Prostate gland (tissue), 2 donors: ENCODE measurements around the gene C10orf62. TPM values are rescaled to one million over a fixed set of nuclear protein-coding genes. Genes with fewer than 3 reads are reported as not detected.
A peak's percentile ranks its signal among the peaks of the same experiment; 100 is the strongest.

Experiments
- DNase-seq: peaks from one replicate; pipeline ENCODE4 v3.0.0-alpha.2; 2019; ENCODE audit warnings: low spot score
- H3K27ac ChIP-seq, 2 donors: fragments of 200-600 bp; sonication (generic); 2 replicates each; pipeline ENCODE4 v1.5.1; 2017 to 2019
- H3K27me3 ChIP-seq: fragments of 200-600 bp; sonication (generic); replicated peaks from 2 replicates; pipeline ENCODE4 v1.5.1; 2019; ENCODE audit not compliant: insufficient read depth
- H3K36me3 ChIP-seq, 2 donors: fragments of 200-600 bp; sonication (generic); 1 replicate in 1 of 2; 2 replicates in 1 of 2; pipeline versions ENCODE4 v1.5.1 to v1.8.1; 2017 to 2019
- H3K4me1 ChIP-seq: fragments of 200-600 bp; sonication (generic); replicated peaks from 2 replicates; pipeline ENCODE4 v1.5.1; 2019
- H3K4me3 ChIP-seq, 2 donors: fragments of 200-600 bp; sonication (generic); 2 replicates each; pipeline ENCODE4 v1.5.1; 2017 to 2019
- H3K9me3 ChIP-seq: fragments of 200-600 bp; sonication (generic); 2 replicates; pipeline ENCODE4 v1.5.1; 2017
- POLR2A ChIP-seq: fragments of 450-650 bp; IDR thresholded peaks from one replicate; pipeline ENCODE4 v1.6.1; 2016; ENCODE audit warnings: antibody characterized with exemption, mild to moderate bottlenecking
- POLR2AphosphoS5 ChIP-seq: sonication (generic); formaldehyde crosslinking; IDR thresholded peaks from one replicate; pipeline ENCODE4 v1.6.1; 2017; ENCODE audit warnings: antibody characterized with exemption
- WGBS: methylation state at CpG from one replicate; pipeline ENCODE4 v1.1.5; 2018; 5-methylcytosine and 5-hydroxymethylcytosine counted together
- intact Hi-C: fragments of 100-400 bp; cut with DNase I; formaldehyde crosslinking; loops from one replicate; pipeline ENCODE4 v1.14.2; 2022
- total RNA-seq, 2 donors: library from RNA; depleted of rRNA; stranded (reverse); fragments of >200 nt; gene quantifications; one replicate each; pipeline ENCODE4 v1.1.0, GENCODE V29; 2016
- TF ChIP-seq, protein P1 (sequence below), 4 experiments: fragments of 200-600 bp in 2 of 4; fragments of 450-650 bp in 2 of 4; sonication (generic) in 2 of 4; IDR thresholded peaks; 1 replicate in 3 of 4; 2 replicates in 1 of 4; pipeline ENCODE4 v1.5.1; 2016 to 2019; ENCODE audit warnings: antibody characterized with exemption in 4 of 4, mild to moderate bottlenecking in 2 of 4, moderate library complexity in 2 of 4

C10orf62 gene
- total RNA-seq, 2 donors from 2014 or later, result 14.0 TPM; not detected in 1

DNA sequence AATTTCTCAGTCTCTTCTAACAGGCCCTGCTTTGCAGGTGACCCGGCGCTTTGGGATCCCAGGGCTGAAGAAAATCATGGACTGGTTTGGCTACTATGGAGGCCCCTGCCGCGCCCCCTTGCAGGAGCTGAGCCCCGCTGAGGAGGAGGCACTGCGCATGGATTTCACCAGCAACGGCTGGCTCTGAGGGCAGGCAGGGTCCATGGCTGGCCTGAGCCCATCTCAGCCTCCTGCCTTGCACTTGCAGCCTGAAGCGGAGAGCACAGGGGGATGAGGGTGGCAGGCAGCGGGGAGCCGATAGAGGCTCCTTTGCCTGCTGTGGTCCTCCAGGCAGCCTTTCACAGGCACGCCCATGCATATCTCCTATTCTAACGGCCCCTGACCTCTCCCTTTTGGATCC is 22.0 kb downstream of the C10orf62 start:
- H3K4me1 ChIP-seq, result no peaks in the 10 kb centered on the region
- no peak overlapping the region for H3K27ac ChIP-seq
- no peak for TF ChIP-seq POLR2A
- no peak for TF ChIP-seq POLR2AphosphoS5
- TF ChIP-seq, protein P1, sequence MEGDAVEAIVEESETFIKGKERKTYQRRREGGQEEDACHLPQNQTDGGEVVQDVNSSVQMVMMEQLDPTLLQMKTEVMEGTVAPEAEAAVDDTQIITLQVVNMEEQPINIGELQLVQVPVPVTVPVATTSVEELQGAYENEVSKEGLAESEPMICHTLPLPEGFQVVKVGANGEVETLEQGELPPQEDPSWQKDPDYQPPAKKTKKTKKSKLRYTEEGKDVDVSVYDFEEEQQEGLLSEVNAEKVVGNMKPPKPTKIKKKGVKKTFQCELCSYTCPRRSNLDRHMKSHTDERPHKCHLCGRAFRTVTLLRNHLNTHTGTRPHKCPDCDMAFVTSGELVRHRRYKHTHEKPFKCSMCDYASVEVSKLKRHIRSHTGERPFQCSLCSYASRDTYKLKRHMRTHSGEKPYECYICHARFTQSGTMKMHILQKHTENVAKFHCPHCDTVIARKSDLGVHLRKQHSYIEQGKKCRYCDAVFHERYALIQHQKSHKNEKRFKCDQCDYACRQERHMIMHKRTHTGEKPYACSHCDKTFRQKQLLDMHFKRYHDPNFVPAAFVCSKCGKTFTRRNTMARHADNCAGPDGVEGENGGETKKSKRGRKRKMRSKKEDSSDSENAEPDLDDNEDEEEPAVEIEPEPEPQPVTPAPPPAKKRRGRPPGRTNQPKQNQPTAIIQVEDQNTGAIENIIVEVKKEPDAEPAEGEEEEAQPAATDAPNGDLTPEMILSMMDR (IDR thresholded peaks at IDR 0.05), result no peak
- 87% methylated on average over 12 of the region's 12 CpGs for WGBS
- DNase-seq, result no peak
- no peaks in the 10 kb centered on the region for H3K27me3 ChIP-seq
- H3K9me3 ChIP-seq, result no peaks in the 10 kb centered on the region
- H3K36me3 ChIP-seq, result no peaks in the 10 kb centered on the region
- intact Hi-C loops, result loop anchor here (5.0 kb wide), 1 partner anchor 149 kb away; no protein-coding TSS in a partner anchor
- no peak overlapping the region for H3K4me3 ChIP-seq

DNA sequence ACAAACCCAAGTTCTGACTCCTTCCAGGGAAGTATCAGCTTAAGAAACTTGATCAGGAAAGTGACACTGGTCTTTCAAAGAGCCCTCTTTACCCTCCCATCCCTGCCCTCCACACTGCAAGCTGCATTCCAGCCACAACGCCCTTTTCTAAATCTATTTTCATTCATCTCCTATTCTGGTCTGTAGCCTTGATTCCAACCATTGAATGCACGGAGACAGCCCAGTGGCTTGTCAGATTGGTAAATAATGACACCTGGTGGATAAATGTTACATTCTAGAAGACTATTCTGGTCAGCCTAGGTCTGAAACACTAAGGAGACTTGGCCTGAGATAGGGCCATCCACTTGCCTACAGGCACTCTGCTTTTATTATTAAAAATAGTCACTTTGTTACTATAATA is 22.9 kb downstream of the C10orf62 start:
- WGBS, result 21% methylated on average over 2 of the region's 2 CpGs

DNA sequence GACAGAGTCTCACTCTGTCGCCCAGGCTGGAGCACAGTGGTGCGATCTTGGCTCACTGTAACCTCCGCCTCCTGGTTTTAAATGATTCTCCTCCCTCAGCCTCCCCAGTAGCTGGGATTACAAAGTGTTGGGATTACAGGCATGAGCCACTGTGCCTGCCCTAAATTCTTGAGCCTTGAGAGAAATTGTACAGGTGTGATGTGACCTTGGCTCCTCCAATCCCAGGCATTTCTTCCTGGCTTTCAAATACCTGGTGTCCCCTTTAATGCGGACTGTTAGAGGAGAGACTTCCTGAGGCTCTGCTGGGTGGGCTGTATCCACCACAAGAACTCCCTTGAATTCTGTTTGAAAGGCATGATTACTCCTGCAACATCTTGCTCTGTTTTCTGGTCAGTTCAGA is 28.8 kb downstream of the C10orf62 start:
- WGBS, result 96% methylated on average over 4 of the region's 4 CpGs
- Histone ChIP-seq H3K36me3 (no peaks in the 10 kb centered on the region), H3K27me3 (no peaks in the 10 kb centered on the region), H3K9me3 (no peaks in the 10 kb centered on the region), H3K4me1 (no peaks in the 10 kb centered on the region), H3K4me3 (no peak overlapping the region), H3K27ac (no peak overlapping the region)
- no peak for DNase-seq
- intact Hi-C loops, result no loop called here
- no peak for TF ChIP-seq POLR2AphosphoS5

More for the DNA sequence above, 22.9 kb downstream of the C10orf62 start:
- Histone ChIP-seq H3K4me3 (no peak overlapping the region), H3K4me1 (no peaks in the 10 kb centered on the region), H3K9me3 (no peaks in the 10 kb centered on the region), H3K27me3 (no peaks in the 10 kb centered on the region), H3K36me3 (no peaks in the 10 kb centered on the region), H3K27ac (no peak overlapping the region)
- peak; percentile 13 for DNase-seq
- TF ChIP-seq, protein P1 (IDR thresholded peaks at IDR 0.05), result peak in 3 of 4 experiments; percentile 33 to 68 (median 65)
- TF ChIP-seq POLR2A, result no peak
- peak; percentile 55 for TF ChIP-seq POLR2AphosphoS5
- intact Hi-C loops, result loop anchor here (2.0 to 5.0 kb wide), 2 partner anchors 40 to 150 kb away; partner anchors contain the start of gene ANKRD2

DNA sequence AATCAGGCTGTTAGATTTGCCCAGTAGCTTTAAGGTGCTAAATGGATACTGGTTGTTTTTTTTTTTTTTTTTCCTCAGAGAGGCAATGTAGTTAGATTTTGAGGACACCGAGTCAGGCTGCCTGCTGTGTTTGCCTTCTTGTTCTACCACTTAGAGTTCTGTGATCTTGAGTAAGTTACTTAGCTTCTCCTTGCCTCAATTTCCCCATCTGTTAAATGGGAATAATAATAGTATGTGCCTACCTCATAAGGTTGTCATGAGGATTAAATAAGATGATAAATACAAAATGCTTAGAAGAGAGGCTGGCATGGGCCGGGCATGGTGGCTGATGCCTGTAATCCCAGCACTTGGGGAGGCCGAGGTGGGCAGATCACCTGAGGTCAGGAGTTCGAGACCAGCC is 29.2 kb downstream of the C10orf62 start:
- no peaks in the 10 kb centered on the region for H3K36me3 ChIP-seq
- H3K4me1 ChIP-seq, result no peaks in the 10 kb centered on the region
- H3K27me3 ChIP-seq, result no peaks in the 10 kb centered on the region
- no peak overlapping the region for H3K27ac ChIP-seq
- no peaks in the 10 kb centered on the region for H3K9me3 ChIP-seq
- TF ChIP-seq, protein P1 (IDR thresholded peaks at IDR 0.05), result no peak
- TF ChIP-seq POLR2A (no peak), POLR2AphosphoS5 (no peak)
- H3K4me3 ChIP-seq, result no peak overlapping the region
- intact Hi-C loops, result no loop called here
- DNase-seq, result no peak
- WGBS, result 96% methylated on average over 4 of the region's 4 CpGs

DNA sequence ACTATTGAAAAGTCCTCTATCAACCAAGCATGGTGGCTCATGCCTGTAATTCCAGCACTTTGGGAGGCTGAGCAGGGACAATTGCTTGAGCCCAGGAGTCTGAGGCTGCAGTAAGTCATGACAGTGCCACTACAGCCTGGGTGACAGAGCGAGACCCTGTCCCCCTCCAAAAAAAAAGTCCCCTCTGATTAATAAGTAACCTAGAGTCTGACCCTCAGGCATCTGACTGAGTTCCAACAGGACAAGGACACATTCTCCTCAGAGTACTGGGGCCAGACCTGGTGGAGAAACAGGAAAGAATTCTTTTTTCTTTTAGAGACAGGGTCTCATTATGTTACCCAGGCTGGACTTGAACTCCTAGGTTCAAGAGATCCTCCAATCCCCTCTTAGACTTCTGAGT is 33.8 kb downstream of the C10orf62 start:
- DNase-seq, result no peak
- intact Hi-C loops, result no loop called here
- 81% methylated on average over 1 of the region's 1 CpG for WGBS
- Histone ChIP-seq H3K4me1 (no peaks in the 10 kb centered on the region), H3K27me3 (no peaks in the 10 kb centered on the region), H3K36me3 (no peaks in the 10 kb centered on the region), H3K4me3 (no peak overlapping the region), H3K9me3 (no peaks in the 10 kb centered on the region), H3K27ac (no peak overlapping the region)
- TF ChIP-seq, protein P1 (IDR thresholded peaks at IDR 0.05), result no peak
- TF ChIP-seq POLR2AphosphoS5 (no peak), POLR2A (no peak)
